PC-3 (cell line): ENCODE results near the gene NUDT6. TPM values are rescaled to one million over a fixed set of nuclear protein-coding genes. Genes with fewer than 3 reads are reported as not detected.

Experiments used
- ATAC-seq: fragments of 200-7000 bp; cut with Tn5 transposase; 2 replicates; pipeline ENCODE4 v1.9.1; 2020; ENCODE audit warnings: mild to moderate bottlenecking, moderate library complexity
- BruUV-seq: library from RNA; stranded (reverse); fragments of 400-500 nt; replicated peaks from 2 replicates; lab custom pipeline; 2021; lab: Mats Ljungman, UMichigan
- CTCF ChIA-PET: fragments of 300-600 bp; sonication (Branson Sonifier 250); formaldehyde crosslinking; loops from one replicate; lab custom pipeline; 2022; ENCODE audit warnings: antibody characterized with exemption; lab: Charles Lee
- POLR2A ChIA-PET: fragments of 300-600 bp; sonication (Branson Sonifier 250); formaldehyde crosslinking; loops from one replicate; lab custom pipeline; 2022; ENCODE audit warnings: antibody characterized with exemption; ENCODE audit not compliant: unreplicated experiment; lab: Charles Lee
- DNase-seq: peaks from one replicate; pipeline ENCODE4 v3.0.0-alpha.2; 2015
- H2AFZ ChIP-seq: fragments of 300-600 bp; sonication (generic); 2 replicates; pipeline ENCODE4 v1.6.0; 2016; ENCODE audit warnings: antibody characterized with exemption, low read length
- H3F3A ChIP-seq: fragments of 300-600 bp; sonication (generic); one replicate; pipeline ENCODE4 v1.6.0; 2017; ENCODE audit warnings: antibody characterized with exemption, low read length, control low read depth, mild to moderate bottlenecking; ENCODE audit not compliant: unreplicated experiment
- H3K27ac ChIP-seq: fragments of 300-600 bp; sonication (generic); 2 replicates; pipeline ENCODE4 v1.5.1; 2016; ENCODE audit warnings: mild to moderate bottlenecking, low read length
- H3K27me3 ChIP-seq: fragments of 300-600 bp; sonication (generic); 2 replicates; pipeline ENCODE4 v1.6.1; 2016; ENCODE audit warnings: low read length, mixed read lengths
- H3K36me3 ChIP-seq: fragments of 300-600 bp; sonication (generic); 2 replicates; pipeline ENCODE4 v1.6.1; 2016; ENCODE audit warnings: low read depth, mixed run types, low read length, mixed read lengths
- H3K4me1 ChIP-seq: fragments of 300-600 bp; sonication (generic); 2 replicates; pipeline ENCODE4 v1.5.1; 2016; ENCODE audit warnings: low read length; ENCODE audit not compliant: insufficient read depth
- H3K4me2 ChIP-seq: fragments of 300-600 bp; sonication (generic); 2 replicates; pipeline ENCODE4 v1.6.0; 2016; ENCODE audit warnings: low read length
- H3K4me3 ChIP-seq: fragments of 300-600 bp; sonication (generic); 2 replicates; pipeline ENCODE4 v1.5.1; 2016; ENCODE audit warnings: mild to moderate bottlenecking, low read length, mixed read lengths
- H3K79me2 ChIP-seq: fragments of 300-600 bp; sonication (generic); 2 replicates; pipeline ENCODE4 v1.6.1; 2017; ENCODE audit warnings: low read length, mixed read lengths
- H3K9ac ChIP-seq: fragments of 300-600 bp; sonication (generic); 2 replicates; pipeline ENCODE4 v1.6.0; 2016; ENCODE audit warnings: mild to moderate bottlenecking, low read length
- H3K9me2 ChIP-seq: fragments of 300-600 bp; sonication (generic); replicated peaks from 2 replicates; pipeline ENCODE4 v1.6.1; 2016; ENCODE audit warnings: mixed run types, low read length, mixed read lengths
- H3K9me3 ChIP-seq: fragments of 300-600 bp; sonication (generic); 2 replicates; pipeline ENCODE4 v1.6.1; 2016; ENCODE audit warnings: low read length, mixed read lengths
- H4K20me1 ChIP-seq: fragments of 300-600 bp; sonication (generic); 2 replicates; pipeline ENCODE4 v1.6.1; 2016; ENCODE audit warnings: low read length, mixed read lengths
- CTCF ChIP-seq: fragments of 300-600 bp; sonication (generic); conservative IDR thresholded peaks from 2 replicates; pipeline ENCODE4 v1.5.1; 2017; ENCODE audit warnings: antibody characterized with exemption, low read depth, mild to moderate bottlenecking, low read length
- EZH2 ChIP-seq: fragments of 300-600 bp; sonication (generic); IDR thresholded peaks from one replicate; pipeline ENCODE4 v1.6.1; 2017; ENCODE audit warnings: antibody characterized with exemption, mild to moderate bottlenecking, low read length; ENCODE audit not compliant: unreplicated experiment
- EZH2phosphoT487 ChIP-seq: fragments of 300-600 bp; sonication (generic); IDR thresholded peaks from 2 replicates; pipeline ENCODE4 v1.6.1; 2018; ENCODE audit warnings: mild to moderate bottlenecking, antibody characterized with exemption, low read length, borderline replicate concordance
- intact Hi-C: fragments of 100-400 bp; cut with micrococcal nuclease; formaldehyde crosslinking; loops from 2 replicates; pipeline ENCODE4 v1.9.0; 2023
- total RNA-seq: library from RNA; depleted of rRNA; stranded (reverse); fragments of >200 nt; gene quantifications from 2 replicates; pipeline ENCODE4 v1.2.3, GENCODE V29; 2014

NUDT6 gene
- total RNA-seq, 1 experiment from 2014 or later: 6.9 TPM

- ChIA-PET POLR2A (interaction anchor here (0.6 kb wide), 1 partner anchor 16 kb away, joined by 3 read pairs; no protein-coding TSS in a partner anchor), CTCF (interaction anchor here (0.6 to 0.8 kb wide), 2 partner anchors 99 to 102 kb away, joined by 3 to 4 read pairs; no protein-coding TSS in a partner anchor)
- intact Hi-C loops: no loop called here
- no peaks in the 10 kb centered on the region for H4K20me1 ChIP-seq
- no peak overlapping the region for H2AFZ ChIP-seq
- TF ChIP-seq CTCF (no peak), EZH2phosphoT487 (no peak), EZH2 (no peak)
- no peaks in the 10 kb centered on the region for H3K4me1 ChIP-seq
- H3K79me2 ChIP-seq: no peaks in the 10 kb centered on the region
- no peak overlapping the region for H3K27ac ChIP-seq
- no peak overlapping the region for H3K4me3 ChIP-seq
- H3K9me3 ChIP-seq: no peaks in the 10 kb centered on the region
- ATAC-seq (no peak), DNase-seq (no peak)
- H3K36me3 ChIP-seq: no peaks in the 10 kb centered on the region
- H3K9me2 ChIP-seq: no peaks in the 10 kb centered on the region
- H3K9ac ChIP-seq: no peak overlapping the region
- H3F3A ChIP-seq: no peaks in the 10 kb centered on the region
- no peaks in the 10 kb centered on the region for H3K27me3 ChIP-seq
- no peak overlapping the region for H3K4me2 ChIP-seq
- no TSS peak for BruUV-seq
These were observed 65.2 kb downstream of the NUDT6 start for GRCh38 chr4:122857160-122857559.

DNA sequence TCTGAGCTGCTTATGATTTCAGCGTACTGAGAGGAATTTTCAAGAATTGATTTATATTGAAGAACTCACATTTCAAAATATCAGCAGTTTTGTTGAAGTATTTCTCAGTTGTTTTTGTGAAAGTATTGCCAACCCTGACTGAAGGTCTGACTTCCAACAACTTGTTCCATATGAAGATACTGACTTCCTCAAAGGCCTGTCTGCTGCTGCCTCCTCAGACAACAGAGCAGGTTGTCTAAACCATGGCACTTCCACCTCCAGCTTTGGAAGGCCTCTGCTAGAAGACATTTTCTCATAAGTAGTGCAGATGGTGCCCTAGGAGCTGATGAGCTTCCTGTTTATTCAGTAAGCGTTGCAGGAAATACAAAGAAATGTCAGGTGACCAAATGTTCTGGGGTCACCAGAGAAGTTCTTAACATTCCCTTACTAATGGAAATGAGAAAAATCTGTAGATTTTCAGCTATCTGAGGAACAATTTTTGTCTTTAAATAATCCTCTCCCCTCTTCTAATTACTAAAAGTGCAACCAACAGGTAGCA is 67.0 kb downstream of the NUDT6 start:
- ChIA-PET CTCF (no interaction called here), POLR2A (no interaction called here)
- Histone ChIP-seq H3K9ac (no peak overlapping the region), H3K9me3 (no peaks in the 10 kb centered on the region), H3K9me2 (no peaks in the 10 kb centered on the region), H3F3A (no peaks in the 10 kb centered on the region), H3K27me3 (no peaks in the 10 kb centered on the region), H3K4me2 (no peak overlapping the region), H3K4me1 (no peaks in the 10 kb centered on the region), H3K4me3 (no peak overlapping the region), H3K27ac (no peak overlapping the region), H2AFZ (no peak overlapping the region), H4K20me1 (no peaks in the 10 kb centered on the region), H3K79me2 (no peaks in the 10 kb centered on the region), H3K36me3 (no peaks in the 10 kb centered on the region)
- BruUV-seq: no TSS peak
- DNase-seq: no peak
- intact Hi-C loops: no loop called here
- ATAC-seq: no peak
- TF ChIP-seq EZH2phosphoT487: no peak
- no peak for TF ChIP-seq CTCF
- no peak for TF ChIP-seq EZH2

- Histone ChIP-seq H2AFZ (no peak overlapping the region), H3K9me2 (no peaks in the 10 kb centered on the region), H3K9me3 (no peaks in the 10 kb centered on the region), H3F3A (no peaks in the 10 kb centered on the region), H3K4me1 (no peaks in the 10 kb centered on the region), H3K27me3 (no peaks in the 10 kb centered on the region), H3K79me2 (no peaks in the 10 kb centered on the region), H3K27ac (no peak overlapping the region), H4K20me1 (no peaks in the 10 kb centered on the region), H3K36me3 (no peaks in the 10 kb centered on the region), H3K9ac (no peak overlapping the region), H3K4me2 (no peak overlapping the region), H3K4me3 (no peak overlapping the region)
- intact Hi-C loops: no loop called here
- BruUV-seq: no TSS peak
- ATAC-seq (no peak), DNase-seq (no peak)
- POLR2A ChIA-PET: no interaction called here
- CTCF ChIA-PET: no interaction called here
- TF ChIP-seq EZH2 (no peak), EZH2phosphoT487 (no peak), CTCF (no peak)
These were observed 67.7 kb downstream of the NUDT6 start for GRCh38 chr4:122854447-122855352.
